Measurements from ENCODE around the gene SYNJ1. TPM values are rescaled to one million over a fixed set of nuclear protein-coding genes. Genes with fewer than 3 reads are reported as not detected.

Gene SYNJ1
- total and polyA plus RNA-seq, 2 of the 4 experiments (the other 2 are of a cell fraction), result 3.6 to 4.6 TPM

DNA sequence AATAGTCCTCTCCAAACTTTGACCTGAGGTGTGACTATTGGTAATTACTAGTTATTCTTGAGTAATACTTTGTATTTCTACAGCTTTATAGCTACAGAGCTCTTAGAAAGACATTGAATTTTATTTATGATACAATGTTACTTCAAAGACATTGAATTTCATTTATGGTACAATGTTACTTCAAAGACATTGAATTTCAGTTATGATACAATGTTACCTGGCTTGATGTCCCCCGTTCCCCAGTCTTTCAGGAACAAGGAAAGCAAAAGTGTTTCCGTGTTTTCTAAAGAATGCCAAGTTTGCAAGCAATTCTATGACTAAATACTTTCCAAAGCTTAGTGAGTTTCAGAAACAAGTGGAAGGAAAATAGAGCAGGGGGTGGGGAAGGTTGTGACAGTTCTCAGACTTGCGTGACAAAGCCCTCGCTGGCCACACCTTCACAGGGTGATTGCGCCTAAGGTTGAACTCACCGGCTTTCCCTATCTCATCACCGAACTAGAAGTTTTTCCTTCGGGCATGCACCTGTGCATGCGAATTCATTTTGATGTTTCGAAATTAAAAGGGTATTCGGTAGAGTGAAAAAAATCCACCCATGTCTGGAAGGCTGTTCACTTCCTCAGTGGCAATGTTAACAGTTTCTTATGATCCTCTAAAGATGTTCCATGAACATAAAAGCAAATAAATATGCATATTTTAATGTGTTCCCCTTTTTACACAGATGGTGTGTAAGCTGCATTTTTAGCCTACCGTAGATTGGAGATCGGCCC lies 44.7 kb upstream of the SYNJ1 start:
- intact Hi-C loops (cut with micrococcal nuclease), result no loop called here
- WGBS, 2 experiments (ENCODE audit: extremely low coverage in 2 of 2, insufficient read length in 1 of 2), result no CpG with 5 or more reads among the region's 13 CpGs

More for the DNA sequence above, 44.7 kb upstream of the SYNJ1 start:
- H3K4me2 ChIP-seq (ENCODE audit: low read depth, low read length), result peak overlapping the region; percentile 55
- ATAC-seq (ENCODE audit: low read depth) (no peak), DNase-seq (peak; percentile 20)
- H3K9me1 ChIP-seq (ENCODE audit: insufficient read depth, low read length), result no peaks in the 10 kb centered on the region
- no peak overlapping the region for H2BK20ac ChIP-seq (ENCODE audit: low read depth, low read length)
- dilution Hi-C loops (cut with HindIII; ENCODE audit: low sequenced_read_pairs, unreplicated experiment) (no loop called here), in situ Hi-C loops (cut with MboI; ENCODE audit: low sequenced_read_pairs) (no loop called here)
- peak overlapping the region; percentile 23; the same call in 1 of the 2 replicates for H3K4ac ChIP-seq (ENCODE audit: low read depth, low read length)
- no peaks in the 10 kb centered on the region for H3K9me3 ChIP-seq (ENCODE audit: control insufficient read depth, insufficient read depth, low read length)
- H3K56ac ChIP-seq (ENCODE audit: extremely low read depth, insufficient read depth, low read length), result no peak overlapping the region; the same call in 1 of the 2 replicates
- peak overlapping the region; percentile 30; the same call in 1 of the 2 replicates for H3K27ac ChIP-seq (ENCODE audit: insufficient read depth, low read length)
- H3K36me3 ChIP-seq (ENCODE audit: control insufficient read depth, insufficient read depth, low read length), result no peaks in the 10 kb centered on the region
- 0 out of 2 replicates have a peak overlapping the region, but pooled peaks have one; percentile 18 for H4K91ac ChIP-seq (ENCODE audit: insufficient read depth, low read depth, low read length)
- H2BK15ac ChIP-seq (ENCODE audit: low read depth, low read length), result no peak overlapping the region
- no peak overlapping the region for H2AK5ac ChIP-seq (ENCODE audit: low read depth, low read length)
- H2BK120ac ChIP-seq (ENCODE audit: low read depth, low read length), result no peak overlapping the region
- H4K5ac ChIP-seq (ENCODE audit: low read depth, low read length), result peak overlapping the region; percentile 10
- no peak overlapping the region for H2AK9ac ChIP-seq (replicated peaks; ENCODE audit: low read depth, low read length, poor library complexity)
- H3K23ac ChIP-seq (ENCODE audit: low read depth, low read length), result peak overlapping the region; percentile 78; the same call in 1 of the 2 replicates
- peak overlapping the region; percentile 1; the same call in 1 of the 2 replicates for H3K18ac ChIP-seq (ENCODE audit: low read depth, low read length)
- ChIA-PET POLR2A (ENCODE audit: unreplicated experiment) (no interaction called here), CTCF (interaction anchor here (2.5 kb wide), 1 partner anchor 22 kb away, joined by 11 read pairs; no protein-coding TSS in a partner anchor)
- no peaks in the 10 kb centered on the region for H3K4me1 ChIP-seq (ENCODE audit: control insufficient read depth, insufficient read depth, low read length)
- peak overlapping the region; percentile 46 for H3K4me3 ChIP-seq (ENCODE audit: insufficient read depth, low read depth, low read length)
- H4K20me1 ChIP-seq (ENCODE audit: insufficient read depth, low read length), result peaks cover 16% of the 10 kb centered on the region; the same call in 1 of the 2 replicates
- peak overlapping the region; percentile 60; the same call in 1 of the 2 replicates for H3K14ac ChIP-seq (replicated peaks; ENCODE audit: low read depth, low read length)
- H3K79me1 ChIP-seq (ENCODE audit: low read depth in 1 of 2, low read length in 2 of 2), result peaks cover 6 to 24% of the 10 kb centered on the region in 2 experiments; a peak in 3 of 4 replicates
- H3K27me3 ChIP-seq (ENCODE audit: control insufficient read depth, insufficient read depth, low read length), result no peaks in the 10 kb centered on the region
- peak overlapping the region; percentile 11 to 70 for H4K8ac ChIP-seq (ENCODE audit: low read depth in 2 of 2, low read length in 2 of 2)
- peak overlapping the region; percentile 99 for H2AFZ ChIP-seq (replicated peaks; ENCODE audit: low read length, poor library complexity)
- BruUV-seq (replicated peaks), result no TSS peak
- no peak for TF ChIP-seq RAD21 (IDR thresholded peaks at IDR 0.05; ENCODE audit: low read length)
- peak overlapping the region; percentile 54 for H3K9ac ChIP-seq (ENCODE audit: low read depth, low read length)
- H2BK5ac ChIP-seq (ENCODE audit: low read depth, low read length, poor library complexity, severe bottlenecking), result peak overlapping the region; percentile 28
